Lung (tissue), 12 donors: ENCODE results near the gene OR2D2. TPM values are rescaled to one million over a fixed set of nuclear protein-coding genes. Genes with fewer than 3 reads are reported as not detected.
"Not testable (repeated sequence)": the region's sequence is repeated elsewhere in the genome, so short reads cannot be mapped to it uniquely, and the experiment has no call there.

Source experiments
- ATAC-seq: fragments of 200-7000 bp; cut with Tn5 transposase; one replicate; pipeline ENCODE4 v1.9.1; 2020; ENCODE audit warnings: moderate number of reproducible peaks; ENCODE audit not compliant: insufficient read depth, low FRiP score
- DNase-seq, 3 donors: peaks; one replicate each; pipeline ENCODE4 v3.0.0-alpha.2; 2013 to 2017
- H3K27ac ChIP-seq, 2 donors: one replicate each; pipeline ENCODE4 v1.5.1; 2013; ENCODE audit warnings: mild to moderate bottlenecking in 2 of 2, moderate library complexity in 2 of 2, control low read depth in 1 of 2, inconsistent platforms in 1 of 2, low read depth in 1 of 2, low read length in 1 of 2
- H3K27me3 ChIP-seq, 3 donors: one replicate each; pipeline ENCODE4 v1.5.1; 2013; ENCODE audit warnings: low read length in 2 of 3; ENCODE audit not compliant: control insufficient read depth in 3 of 3, insufficient read depth in 3 of 3
- H3K36me3 ChIP-seq, 4 donors: one replicate each; pipeline ENCODE4 v1.5.1; 2013; ENCODE audit warnings: low read length in 4 of 4, mild to moderate bottlenecking in 1 of 4, moderate library complexity in 1 of 4; ENCODE audit not compliant: control insufficient read depth in 4 of 4, insufficient read depth in 4 of 4
- H3K4me1 ChIP-seq, 5 donors: one replicate each; pipeline ENCODE4 v1.5.1; 2013; ENCODE audit warnings: low read length in 5 of 5, mild to moderate bottlenecking in 2 of 5, moderate library complexity in 1 of 5; ENCODE audit not compliant: control insufficient read depth in 5 of 5, insufficient read depth in 5 of 5
- H3K4me3 ChIP-seq: one replicate; pipeline ENCODE4 v1.5.1; 2013; ENCODE audit warnings: mild to moderate bottlenecking, control low read depth, moderate library complexity
- H3K9ac ChIP-seq, 2 donors: one replicate each; pipeline ENCODE4 v1.5.1; 2013; ENCODE audit warnings: low read length in 2 of 2, control low read depth in 1 of 2; ENCODE audit not compliant: insufficient read depth in 1 of 2
- H3K9me3 ChIP-seq, 4 donors: one replicate each; pipeline ENCODE4 v1.5.1; 2013; ENCODE audit warnings: low read length in 3 of 4, mild to moderate bottlenecking in 1 of 4, moderate library complexity in 1 of 4; ENCODE audit not compliant: control insufficient read depth in 4 of 4, insufficient read depth in 3 of 4
- WGBS, 2 donors: extraction: QIAGEN DNeasy Blood & Tissue Kit; methylation state at CpG; one replicate each; pipeline ENCODE4 v1.1.7; 2013; 5-methylcytosine and 5-hydroxymethylcytosine counted together
- polyA plus RNA-seq, 2 donors: library from polyadenylated mRNA; stranded (reverse); fragments of 200-250 nt; gene quantifications; one replicate each; pipeline ENCODE4 v1.2.1, GENCODE V29; 2013
- total RNA-seq, 2 donors: library from RNA; depleted of rRNA in 1 of 2; stranded (reverse); fragments of >200 nt in 1 of 2; gene quantifications; one replicate each; pipeline ENCODE4 v1.2.1, GENCODE V29; 2014 to 2021
- TF ChIP-seq, protein P1 (sequence below): IDR thresholded peaks from 2 replicates; pipeline ENCODE4 v1.5.1; 2012; ENCODE audit warnings: mild to moderate bottlenecking; ENCODE audit errors: control extremely low read depth, extremely low read depth
- donor health status: control.
- donor health status: control.
- donor health status: Bipolar disorder and iron deficiency.
- donor health status: healthy.
- donor health status: DM: yes; HTN: yes; CAD: no.

OR2D2 gene
- total and polyA plus RNA-seq, 4 donors, result 0.25 TPM; not detected in 3

DNA sequence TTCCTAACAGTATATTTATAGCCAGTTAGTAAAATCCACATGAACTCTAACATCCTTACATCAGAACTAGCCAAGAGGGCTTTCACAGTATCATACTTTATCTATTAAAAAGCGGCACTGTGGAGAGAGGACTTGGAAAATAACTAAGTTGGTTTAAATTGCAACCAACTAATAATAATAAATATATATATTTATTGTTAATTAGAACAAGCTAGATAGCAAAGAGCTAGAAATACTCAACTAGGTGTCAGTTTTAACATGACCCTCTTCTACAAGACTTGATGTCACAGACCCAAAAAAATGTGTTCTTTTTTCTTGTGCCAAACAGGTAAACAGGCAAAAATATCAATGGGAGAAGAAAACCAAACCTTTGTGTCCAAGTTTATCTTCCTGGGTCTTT is 28.4 kb upstream of the OR2D2 start, which contains the start of gene OR2D3:
Gene OR2D3 (plus strand): TSS at position 301 of the 400 bp plus-strand sequence. CDS start 0 bp downstream, at position 301.
- Histone ChIP-seq H3K9ac (no peak within 1 kb of the TSS), H3K4me1 (no peaks in the 10 kb centered on the region), H3K4me3 (no peak within 1 kb of the TSS), H3K27me3 (no peaks in the 10 kb centered on the region), H3K36me3 (no peaks in the 10 kb centered on the region), H3K27ac (no peak within 1 kb of the TSS), H3K9me3 (peaks cover 0 to 3% (median 0%) of the 10 kb centered on the region in 4 donors)
- DNase-seq (no peak), ATAC-seq (no peak)
- TF ChIP-seq, protein P1, sequence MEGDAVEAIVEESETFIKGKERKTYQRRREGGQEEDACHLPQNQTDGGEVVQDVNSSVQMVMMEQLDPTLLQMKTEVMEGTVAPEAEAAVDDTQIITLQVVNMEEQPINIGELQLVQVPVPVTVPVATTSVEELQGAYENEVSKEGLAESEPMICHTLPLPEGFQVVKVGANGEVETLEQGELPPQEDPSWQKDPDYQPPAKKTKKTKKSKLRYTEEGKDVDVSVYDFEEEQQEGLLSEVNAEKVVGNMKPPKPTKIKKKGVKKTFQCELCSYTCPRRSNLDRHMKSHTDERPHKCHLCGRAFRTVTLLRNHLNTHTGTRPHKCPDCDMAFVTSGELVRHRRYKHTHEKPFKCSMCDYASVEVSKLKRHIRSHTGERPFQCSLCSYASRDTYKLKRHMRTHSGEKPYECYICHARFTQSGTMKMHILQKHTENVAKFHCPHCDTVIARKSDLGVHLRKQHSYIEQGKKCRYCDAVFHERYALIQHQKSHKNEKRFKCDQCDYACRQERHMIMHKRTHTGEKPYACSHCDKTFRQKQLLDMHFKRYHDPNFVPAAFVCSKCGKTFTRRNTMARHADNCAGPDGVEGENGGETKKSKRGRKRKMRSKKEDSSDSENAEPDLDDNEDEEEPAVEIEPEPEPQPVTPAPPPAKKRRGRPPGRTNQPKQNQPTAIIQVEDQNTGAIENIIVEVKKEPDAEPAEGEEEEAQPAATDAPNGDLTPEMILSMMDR, result no peak
- WGBS, 2 donors, result 94 to 98% methylated on average over 1 of the region's 1 CpG

DNA sequence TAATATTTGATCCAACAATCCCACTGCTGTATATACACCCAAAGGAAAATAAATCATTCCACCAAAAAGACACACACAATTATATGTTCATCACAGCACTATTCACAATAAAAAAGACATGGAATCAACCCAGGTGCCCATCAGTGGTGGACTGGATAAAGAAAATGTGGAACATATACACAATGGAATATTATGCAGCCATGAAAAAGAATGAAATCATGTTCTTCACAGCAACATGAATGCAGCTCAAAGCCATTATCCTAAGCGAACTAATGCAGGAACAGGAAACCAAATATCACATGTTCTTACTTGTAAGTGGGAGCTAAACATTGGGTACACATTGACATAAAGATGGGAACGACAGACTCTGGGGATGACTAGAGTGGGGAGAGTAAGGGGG is 27.4 kb upstream of the OR2D2 start:
- H3K4me3 ChIP-seq, result no peak overlapping the region
- H3K36me3 ChIP-seq, result no peaks in the 10 kb centered on the region
- DNase-seq (no peak), ATAC-seq (no peak)
- H3K27ac ChIP-seq, result no peak overlapping the region
- peaks cover 0 to 3% (median 0%) of the 10 kb centered on the region in 4 donors for H3K9me3 ChIP-seq
- H3K4me1 ChIP-seq, result no peaks in the 10 kb centered on the region
- no peaks in the 10 kb centered on the region for H3K27me3 ChIP-seq
- 33 to 60% methylated on average over 2 of the region's 2 CpGs for WGBS, 2 donors
- H3K9ac ChIP-seq, result no peak overlapping the region
- TF ChIP-seq, protein P1, result no peak

- no peak overlapping the region for H3K9ac ChIP-seq
- H3K27me3 ChIP-seq, result no peaks in the 10 kb centered on the region
- no peak overlapping the region for H3K27ac ChIP-seq
- ATAC-seq (no peak), DNase-seq (peak in 2 of 3 donors; percentile 17 to 18)
- TF ChIP-seq, protein P1, result no peak
- no peaks in the 10 kb centered on the region for H3K9me3 ChIP-seq
- no peak overlapping the region for H3K4me3 ChIP-seq
- no peaks in the 10 kb centered on the region for H3K4me1 ChIP-seq
- no peaks in the 10 kb centered on the region for H3K36me3 ChIP-seq
- WGBS, 2 donors, result 61 to 74% methylated on average over 3 of the region's 3 CpGs
Observed at GRCh38 chr11:6911948-6912347, 19.6 kb upstream of the OR2D2 start.

DNA sequence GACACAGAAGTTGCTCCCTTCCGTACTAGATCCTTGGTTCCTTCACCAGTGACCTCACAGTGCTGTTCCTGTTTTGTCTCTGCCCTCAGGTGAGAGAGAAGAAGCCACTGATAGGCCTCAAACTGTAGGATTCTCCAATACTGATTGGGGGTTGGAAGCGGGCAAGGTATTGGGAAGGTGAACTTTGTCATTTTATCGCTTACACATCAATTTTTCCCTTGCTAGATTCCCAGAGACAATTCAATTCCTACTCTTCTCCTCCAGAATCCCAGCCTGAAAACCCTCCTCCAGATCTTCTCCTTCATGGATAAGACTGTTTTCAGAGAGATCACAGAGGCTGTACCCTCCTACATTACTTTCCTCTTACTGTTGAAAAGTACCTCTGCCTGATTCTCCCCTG is 19.1 kb upstream of the OR2D2 start:
- Histone ChIP-seq H3K4me1 (no peaks in the 10 kb centered on the region), H3K27ac (no peak overlapping the region), H3K4me3 (no peak overlapping the region), H3K9me3 (no peaks in the 10 kb centered on the region), H3K27me3 (no peaks in the 10 kb centered on the region), H3K9ac (no peak overlapping the region), H3K36me3 (no peaks in the 10 kb centered on the region)
- TF ChIP-seq, protein P1, result no peak
- ATAC-seq (no peak), DNase-seq (no peak)
- 90 to 92% methylated on average over 3 of the region's 3 CpGs for WGBS, 2 donors

DNA sequence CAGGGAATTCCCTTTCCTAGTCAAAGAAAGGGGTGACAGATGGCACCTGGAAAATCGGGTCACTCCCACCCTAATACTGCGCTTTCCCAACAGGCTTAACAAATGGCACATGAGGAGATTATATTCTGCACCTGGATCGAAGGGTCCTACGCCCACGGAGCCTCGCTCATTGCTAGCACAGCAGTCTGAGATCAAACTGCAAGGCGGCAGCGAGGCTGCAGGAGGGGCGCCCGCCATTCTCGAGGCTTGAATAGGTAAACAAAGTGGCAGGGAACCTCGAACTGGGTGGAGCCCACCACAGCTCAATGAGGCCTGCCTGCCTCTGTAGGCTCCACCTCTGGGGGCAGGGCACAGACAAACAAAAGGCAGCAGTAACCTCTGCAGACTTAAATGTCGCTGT is 12.5 kb upstream of the OR2D2 start:
- not testable (repeated sequence) for H3K27me3 ChIP-seq, DNase-seq, ATAC-seq, H3K36me3 ChIP-seq, H3K4me1 ChIP-seq, H3K27ac ChIP-seq, H3K9me3 ChIP-seq, H3K9ac ChIP-seq, H3K4me3 ChIP-seq
- WGBS, 2 donors, result 84 to 98% methylated on average over 13 of the region's 13 CpGs
